ENCODE measurements around the gene RAPGEF1. TPM values are rescaled to one million over a fixed set of nuclear protein-coding genes. Genes with fewer than 3 reads are reported as not detected.

The RAPGEF1 gene
- total RNA-seq, 6 experiments from 2014 or later, result 22.9 to 53.6 (median 30.2) TPM

DNA sequence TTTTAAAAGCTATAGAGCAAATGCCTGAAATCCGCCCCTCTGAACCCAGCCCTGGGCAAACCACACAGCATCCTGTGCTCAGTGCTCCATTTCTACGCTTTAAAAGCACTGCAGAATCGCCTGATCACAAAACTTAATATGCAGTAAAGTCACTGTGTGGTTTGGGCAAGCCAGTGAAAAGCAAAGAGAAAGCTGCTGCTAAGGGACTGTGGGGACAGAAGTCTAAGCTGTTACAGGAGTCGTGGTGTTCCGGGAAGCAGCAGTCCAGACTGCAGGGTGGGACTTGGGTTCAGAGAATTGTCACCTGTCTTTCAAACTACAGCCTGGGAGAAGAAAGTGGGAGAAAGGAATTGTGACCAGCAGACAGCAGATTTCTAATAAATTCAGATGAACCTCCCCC lies 8.2 kb downstream of the RAPGEF1 start:
- 46% methylated on average over 5 of the region's 5 CpGs for WGBS (ENCODE audit: insufficient coverage, low coverage, low lambda C conversion rate, missing lambda C conversion rate)
- peaks cover 2 to 87% (median 49%) of the 10 kb centered on the region in 4 donors for H3K4me1 ChIP-seq
- ATAC-seq (peak in 1 of 4 donors; percentile 2), DNase-seq (no peak)
- H3K27ac ChIP-seq, result peak overlapping the region; percentile 17 to 87 (median 83)
- no peaks in the 10 kb centered on the region for H3K36me3 ChIP-seq
- H3K27me3 ChIP-seq, result no peaks in the 10 kb centered on the region
- H3K9me3 ChIP-seq, result no peaks in the 10 kb centered on the region
- intact Hi-C loops (cut with DNase I), result loop anchor here (10.0 kb wide), 2 partner anchors 57 to 77 kb away; no protein-coding TSS in a partner anchor
- no peak for TF ChIP-seq POLR2A (IDR thresholded peaks at IDR 0.05)
- TF ChIP-seq CTCF (IDR thresholded peaks at IDR 0.05), result no peak
- H3K4me3 ChIP-seq, result no peak overlapping the region

DNA sequence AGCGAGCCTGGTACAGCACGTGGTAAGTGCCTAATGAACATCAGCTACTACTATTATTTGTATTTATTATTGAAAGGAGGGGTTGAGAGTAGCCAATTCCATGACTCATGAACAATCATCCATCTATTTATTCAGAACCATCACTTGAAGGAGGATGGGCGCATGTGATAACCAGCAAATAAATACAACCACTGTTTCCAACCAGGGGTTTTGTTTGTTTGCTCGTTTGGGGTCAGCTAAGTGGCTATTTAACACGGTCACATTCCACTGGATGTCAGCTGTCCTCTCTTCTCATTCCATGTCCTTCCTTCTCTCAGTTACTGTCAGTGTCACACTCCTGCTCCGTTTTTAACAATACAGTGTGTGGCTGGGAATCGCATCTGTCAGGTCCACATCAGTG lies 8.6 kb downstream of the RAPGEF1 start:
- TF ChIP-seq POLR2A (IDR thresholded peaks at IDR 0.05) (no peak), CTCF (IDR thresholded peaks at IDR 0.05) (no peak)
- 34% methylated on average over 7 of the region's 7 CpGs for WGBS (ENCODE audit: insufficient coverage, low coverage, low lambda C conversion rate, missing lambda C conversion rate)
- Histone ChIP-seq H3K27me3 (no peaks in the 10 kb centered on the region), H3K4me1 (peaks cover 2 to 84% (median 47%) of the 10 kb centered on the region in 4 donors), H3K4me3 (no peak overlapping the region), H3K9me3 (no peaks in the 10 kb centered on the region), H3K36me3 (no peaks in the 10 kb centered on the region), H3K27ac (peak overlapping the region; percentile 17 to 87 (median 83))
- no peak for DNase-seq
- intact Hi-C loops (cut with DNase I), result loop anchor here (10.0 kb wide), 2 partner anchors 56 to 76 kb away; no protein-coding TSS in a partner anchor
- ATAC-seq, result peak in 1 of 4 donors; percentile 29

DNA sequence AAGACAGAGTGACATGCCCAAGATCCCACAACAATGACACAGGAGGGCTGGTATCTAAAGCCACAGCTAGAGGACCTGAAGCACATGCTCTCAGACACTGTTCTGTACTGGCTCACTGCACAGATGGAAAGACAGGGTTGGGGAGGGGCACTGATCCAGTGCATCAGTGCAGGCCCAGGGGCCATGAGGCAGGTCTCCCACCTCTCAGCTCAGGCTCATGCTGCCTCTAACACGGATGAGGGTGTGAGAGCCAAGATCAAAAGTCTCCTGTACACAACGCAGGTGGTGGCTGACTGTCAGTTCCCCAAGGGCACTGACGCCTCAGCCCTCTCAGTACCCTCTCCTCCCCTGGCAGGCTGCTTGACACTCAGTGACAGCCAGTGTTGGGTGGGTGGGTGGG lies 10.9 kb downstream of the RAPGEF1 start:
- Histone ChIP-seq H3K4me3 (no peak overlapping the region), H3K36me3 (no peaks in the 10 kb centered on the region), H3K4me1 (peaks cover 2 to 69% (median 31%) of the 10 kb centered on the region in 4 donors), H3K27ac (peak overlapping the region in 2 of 3 donors; percentile 27 to 56), H3K9me3 (no peaks in the 10 kb centered on the region), H3K27me3 (no peaks in the 10 kb centered on the region)
- ATAC-seq, result peak in 2 of 4 donors; percentile 1 to 2
- 17% methylated on average over 1 of the region's 3 CpGs for WGBS (ENCODE audit: insufficient coverage, low coverage, low lambda C conversion rate, missing lambda C conversion rate)
- intact Hi-C loops (cut with DNase I), result no loop called here
- DNase-seq, result no peak
- no peak for TF ChIP-seq POLR2A (IDR thresholded peaks at IDR 0.05)
- TF ChIP-seq CTCF (IDR thresholded peaks at IDR 0.05), result no peak

DNA sequence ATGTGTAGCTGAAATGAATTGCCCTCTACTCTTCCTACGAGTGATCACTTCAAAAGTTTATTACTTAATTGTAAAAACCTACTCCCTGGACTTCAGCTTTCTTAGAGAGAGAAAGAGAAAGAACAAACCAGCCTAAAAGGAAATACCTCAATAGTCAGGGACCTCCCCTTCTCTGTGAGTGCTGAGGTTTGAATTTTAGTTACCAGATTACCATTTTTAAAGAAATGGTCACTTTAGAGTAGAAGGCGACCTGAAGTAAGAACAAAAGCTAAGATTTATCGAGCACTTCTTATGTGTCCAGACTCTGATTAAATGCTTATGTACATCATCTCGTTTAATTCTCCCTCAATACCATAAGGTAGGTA lies 11.3 kb downstream of the RAPGEF1 start:
- intact Hi-C loops (cut with DNase I), result no loop called here
- Histone ChIP-seq H3K36me3 (no peaks in the 10 kb centered on the region), H3K4me1 (peaks cover 2 to 66% (median 28%) of the 10 kb centered on the region in 4 donors), H3K27me3 (no peaks in the 10 kb centered on the region), H3K9me3 (no peaks in the 10 kb centered on the region), H3K27ac (peak overlapping the region; percentile 27 to 56 (median 30)), H3K4me3 (no peak overlapping the region)
- 60% methylated on average over 4 of the region's 4 CpGs for WGBS (ENCODE audit: insufficient coverage, low coverage, low lambda C conversion rate, missing lambda C conversion rate)
- TF ChIP-seq CTCF (IDR thresholded peaks at IDR 0.05), result no peak
- no peak for TF ChIP-seq POLR2A (IDR thresholded peaks at IDR 0.05)
- DNase-seq (no peak), ATAC-seq (no peak)
